ENCODE data around the gene ZNF384. TPM values are rescaled to one million over a fixed set of nuclear protein-coding genes. Genes with fewer than 3 reads are reported as not detected.

Gene ZNF384
- total and polyA plus RNA-seq, 10 of the 15 experiments (the other 5 are each of a cell fraction or from before 2014, with no cell fraction given): 0.46 to 81.5 (median 30.5) TPM

DNA sequence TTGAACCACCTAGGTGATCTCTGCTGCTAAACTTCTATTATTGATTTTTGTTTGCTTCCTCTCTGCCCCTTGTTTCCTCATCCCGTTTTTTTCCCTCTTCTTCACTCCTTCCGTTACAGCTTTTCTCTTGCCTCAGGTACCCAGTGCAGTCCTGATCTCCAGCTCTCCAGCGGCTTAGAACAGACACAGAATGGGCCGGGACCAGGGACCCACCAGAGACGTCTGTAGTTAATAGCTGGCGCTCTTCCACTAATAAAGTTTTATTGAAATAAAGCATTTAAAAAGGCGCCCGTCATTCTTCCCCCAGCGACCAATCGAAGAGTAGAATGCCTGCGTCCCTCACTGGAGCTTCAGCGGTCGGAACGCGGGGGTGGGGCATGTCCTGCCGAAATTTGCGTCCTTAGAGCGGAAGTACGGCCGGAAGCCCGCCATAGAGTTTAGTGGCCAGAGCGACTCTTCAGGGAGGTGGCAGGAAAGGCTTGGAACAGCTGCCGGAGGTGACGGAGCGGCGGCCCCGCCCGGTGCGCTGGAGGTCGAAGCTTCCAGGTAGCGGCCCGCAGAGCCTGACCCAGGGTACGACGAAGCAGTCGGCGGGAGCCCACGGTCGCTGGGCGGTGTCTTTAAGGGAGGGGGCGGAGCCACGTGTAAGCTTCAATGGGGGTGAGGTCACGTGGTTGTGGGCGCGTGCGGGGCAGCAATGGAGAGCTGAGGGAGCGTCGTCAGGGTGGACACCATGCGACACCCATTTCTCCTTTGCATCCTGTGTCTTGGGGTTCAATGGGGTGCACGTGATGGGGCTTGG is 34.6 kb upstream of the ZNF384 start, which contains the start of gene COPS7A (continued):
- TF ChIP-seq, protein P1, sequence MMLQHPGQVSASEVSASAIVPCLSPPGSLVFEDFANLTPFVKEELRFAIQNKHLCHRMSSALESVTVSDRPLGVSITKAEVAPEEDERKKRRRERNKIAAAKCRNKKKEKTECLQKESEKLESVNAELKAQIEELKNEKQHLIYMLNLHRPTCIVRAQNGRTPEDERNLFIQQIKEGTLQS (IDR thresholded peaks at IDR 0.05; ENCODE audit: borderline replicate concordance, extremely low read depth, low read depth, low read length): peak; percentile 49; the same call in 1 of the 2 replicates
- TF ChIP-seq ZNF24 (IDR thresholded peaks at IDR 0.05) (no peak), STAT1 (conservative IDR thresholded peaks at IDR 0.05) (no peak), MTA3 (IDR thresholded peaks at IDR 0.05; ENCODE audit: borderline replicate concordance, low read length) (no peak), IKZF2 (IDR thresholded peaks at IDR 0.05) (peak in 1 of 2 experiments; percentile 30), MXI1 (IDR thresholded peaks at IDR 0.05; ENCODE audit: low read depth, low read length) (peak; percentile 93), SP1 (IDR thresholded peaks at IDR 0.05; ENCODE audit: low read depth, low read length) (peak; percentile 53), KLF5 (IDR thresholded peaks at IDR 0.05; ENCODE audit: partially characterized antibody) (peak; percentile 88), YY1 (IDR thresholded peaks at IDR 0.05; ENCODE audit: low read depth, low read length) (peak; percentile 81), SIN3A (IDR thresholded peaks at IDR 0.05; ENCODE audit: low read depth, low read length) (peak; percentile 92), CHD2 (IDR thresholded peaks at IDR 0.05; ENCODE audit: borderline replicate concordance, low read depth, low read length) (peak; percentile 65; the same call in 1 of the 2 replicates), RB1 (IDR thresholded peaks at IDR 0.05; ENCODE audit: borderline replicate concordance) (no peak; the same call in 1 of the 2 replicates), TARDBP (IDR thresholded peaks at IDR 0.05; ENCODE audit: borderline replicate concordance) (peak; percentile 77; the same call in 1 of the 2 replicates), HDAC2 (IDR thresholded peaks at IDR 0.05) (no peak), YBX1 (IDR thresholded peaks at IDR 0.05) (no peak), HCFC1 (IDR thresholded peaks at IDR 0.05; ENCODE audit: low read length) (peak; percentile 80), EZH2 (IDR thresholded peaks at IDR 0.05; ENCODE audit: borderline replicate concordance, control insufficient read depth, low read depth, low read length) (no peak)
- TF ChIP-seq, protein P2, sequence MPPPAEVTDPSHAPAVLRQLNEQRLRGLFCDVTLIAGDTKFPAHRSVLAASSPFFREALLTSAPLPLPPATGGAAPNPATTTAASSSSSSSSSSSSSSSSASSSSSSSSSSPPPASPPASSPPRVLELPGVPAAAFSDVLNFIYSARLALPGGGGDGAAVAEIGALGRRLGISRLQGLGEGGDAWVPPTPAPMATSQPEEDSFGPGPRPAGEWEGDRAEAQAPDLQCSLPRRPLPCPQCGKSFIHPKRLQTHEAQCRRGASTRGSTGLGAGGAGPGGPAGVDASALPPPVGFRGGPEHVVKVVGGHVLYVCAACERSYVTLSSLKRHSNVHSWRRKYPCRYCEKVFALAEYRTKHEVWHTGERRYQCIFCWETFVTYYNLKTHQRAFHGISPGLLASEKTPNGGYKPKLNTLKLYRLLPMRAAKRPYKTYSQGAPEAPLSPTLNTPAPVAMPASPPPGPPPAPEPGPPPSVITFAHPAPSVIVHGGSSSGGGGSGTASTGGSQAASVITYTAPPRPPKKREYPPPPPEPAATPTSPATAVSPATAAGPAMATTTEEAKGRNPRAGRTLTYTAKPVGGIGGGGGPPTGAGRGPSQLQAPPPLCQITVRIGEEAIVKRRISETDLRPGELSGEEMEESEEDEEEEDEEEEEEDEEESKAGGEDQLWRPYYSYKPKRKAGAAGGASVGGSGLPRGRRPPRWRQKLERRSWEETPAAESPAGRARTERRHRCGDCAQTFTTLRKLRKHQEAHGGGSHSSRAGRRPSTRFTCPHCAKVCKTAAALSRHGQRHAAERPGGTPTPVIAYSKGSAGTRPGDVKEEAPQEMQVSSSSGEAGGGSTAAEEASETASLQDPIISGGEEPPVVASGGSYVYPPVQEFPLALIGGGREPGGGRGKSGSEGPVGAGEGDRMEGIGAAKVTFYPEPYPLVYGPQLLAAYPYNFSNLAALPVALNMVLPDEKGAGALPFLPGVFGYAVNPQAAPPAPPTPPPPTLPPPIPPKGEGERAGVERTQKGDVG (CRISPR knock-in tag; IDR thresholded peaks at IDR 0.05): no peak
- TF ChIP-seq, protein P3, sequence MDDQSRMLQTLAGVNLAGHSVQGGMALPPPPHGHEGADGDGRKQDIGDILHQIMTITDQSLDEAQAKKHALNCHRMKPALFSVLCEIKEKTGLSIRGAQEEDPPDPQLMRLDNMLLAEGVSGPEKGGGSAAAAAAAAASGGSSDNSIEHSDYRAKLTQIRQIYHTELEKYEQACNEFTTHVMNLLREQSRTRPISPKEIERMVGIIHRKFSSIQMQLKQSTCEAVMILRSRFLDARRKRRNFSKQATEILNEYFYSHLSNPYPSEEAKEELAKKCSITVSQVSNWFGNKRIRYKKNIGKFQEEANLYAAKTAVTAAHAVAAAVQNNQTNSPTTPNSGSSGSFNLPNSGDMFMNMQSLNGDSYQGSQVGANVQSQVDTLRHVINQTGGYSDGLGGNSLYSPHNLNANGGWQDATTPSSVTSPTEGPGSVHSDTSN (IDR thresholded peaks at IDR 0.05; ENCODE audit: insufficient replicate concordance, low read depth, low read length): peak; percentile 81
- TF ChIP-seq, protein P4, sequence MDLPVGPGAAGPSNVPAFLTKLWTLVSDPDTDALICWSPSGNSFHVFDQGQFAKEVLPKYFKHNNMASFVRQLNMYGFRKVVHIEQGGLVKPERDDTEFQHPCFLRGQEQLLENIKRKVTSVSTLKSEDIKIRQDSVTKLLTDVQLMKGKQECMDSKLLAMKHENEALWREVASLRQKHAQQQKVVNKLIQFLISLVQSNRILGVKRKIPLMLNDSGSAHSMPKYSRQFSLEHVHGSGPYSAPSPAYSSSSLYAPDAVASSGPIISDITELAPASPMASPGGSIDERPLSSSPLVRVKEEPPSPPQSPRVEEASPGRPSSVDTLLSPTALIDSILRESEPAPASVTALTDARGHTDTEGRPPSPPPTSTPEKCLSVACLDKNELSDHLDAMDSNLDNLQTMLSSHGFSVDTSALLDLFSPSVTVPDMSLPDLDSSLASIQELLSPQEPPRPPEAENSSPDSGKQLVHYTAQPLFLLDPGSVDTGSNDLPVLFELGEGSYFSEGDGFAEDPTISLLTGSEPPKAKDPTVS (IDR thresholded peaks at IDR 0.05; ENCODE audit: low read depth, low read length): peak; percentile 42; the same call in 1 of the 2 replicates
- TF ChIP-seq, protein P5, sequence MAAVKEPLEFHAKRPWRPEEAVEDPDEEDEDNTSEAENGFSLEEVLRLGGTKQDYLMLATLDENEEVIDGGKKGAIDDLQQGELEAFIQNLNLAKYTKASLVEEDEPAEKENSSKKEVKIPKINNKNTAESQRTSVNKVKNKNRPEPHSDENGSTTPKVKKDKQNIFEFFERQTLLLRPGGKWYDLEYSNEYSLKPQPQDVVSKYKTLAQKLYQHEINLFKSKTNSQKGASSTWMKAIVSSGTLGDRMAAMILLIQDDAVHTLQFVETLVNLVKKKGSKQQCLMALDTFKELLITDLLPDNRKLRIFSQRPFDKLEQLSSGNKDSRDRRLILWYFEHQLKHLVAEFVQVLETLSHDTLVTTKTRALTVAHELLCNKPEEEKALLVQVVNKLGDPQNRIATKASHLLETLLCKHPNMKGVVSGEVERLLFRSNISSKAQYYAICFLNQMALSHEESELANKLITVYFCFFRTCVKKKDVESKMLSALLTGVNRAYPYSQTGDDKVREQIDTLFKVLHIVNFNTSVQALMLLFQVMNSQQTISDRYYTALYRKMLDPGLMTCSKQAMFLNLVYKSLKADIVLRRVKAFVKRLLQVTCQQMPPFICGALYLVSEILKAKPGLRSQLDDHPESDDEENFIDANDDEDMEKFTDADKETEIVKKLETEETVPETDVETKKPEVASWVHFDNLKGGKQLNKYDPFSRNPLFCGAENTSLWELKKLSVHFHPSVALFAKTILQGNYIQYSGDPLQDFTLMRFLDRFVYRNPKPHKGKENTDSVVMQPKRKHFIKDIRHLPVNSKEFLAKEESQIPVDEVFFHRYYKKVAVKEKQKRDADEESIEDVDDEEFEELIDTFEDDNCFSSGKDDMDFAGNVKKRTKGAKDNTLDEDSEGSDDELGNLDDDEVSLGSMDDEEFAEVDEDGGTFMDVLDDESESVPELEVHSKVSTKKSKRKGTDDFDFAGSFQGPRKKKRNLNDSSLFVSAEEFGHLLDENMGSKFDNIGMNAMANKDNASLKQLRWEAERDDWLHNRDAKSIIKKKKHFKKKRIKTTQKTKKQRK (IDR thresholded peaks at IDR 0.05; ENCODE audit: low read depth, low read length): no peak
